WERI-Rb-1 (cell line): ENCODE measurements around the gene INPP4B.

Experiments
- DNase-seq: peaks from one replicate; pipeline ENCODE4 v3.0.0-alpha.2; 2020
- H3K27ac ChIP-seq: fragments of 250-450 bp; sonication (Bioruptor Pico); 2 replicates; pipeline ENCODE4 v1.5.1; 2020; ENCODE audit warnings: mild to moderate bottlenecking, moderate library complexity
- H3K27me3 ChIP-seq: fragments of 250-450 bp; sonication (Bioruptor Pico); 2 replicates; pipeline ENCODE4 v1.5.1; 2021; ENCODE audit warnings: mild to moderate bottlenecking, low read depth, moderate library complexity; ENCODE audit not compliant: insufficient read depth, severe bottlenecking
- H3K36me3 ChIP-seq: fragments of 250-450 bp; sonication (Bioruptor Pico); 2 replicates; pipeline ENCODE4 v1.5.1; 2020; ENCODE audit warnings: mild to moderate bottlenecking, moderate library complexity
- H3K4me3 ChIP-seq: 2 replicates; pipeline ENCODE4 v1.5.1; 2011; ENCODE audit warnings: low read depth, mild to moderate bottlenecking, control low read depth, low read length
- H3K9me3 ChIP-seq: fragments of 250-450 bp; sonication (Bioruptor Pico); 2 replicates; pipeline ENCODE4 v1.5.1; 2021; ENCODE audit warnings: mild to moderate bottlenecking, moderate library complexity; ENCODE audit not compliant: severe bottlenecking
- TF ChIP-seq, protein P1 (sequence below): IDR thresholded peaks from 2 replicates; pipeline ENCODE4 v1.5.1; 2011; ENCODE audit warnings: low read depth, mild to moderate bottlenecking, control low read depth, inconsistent platforms, low read length

The INPP4B gene

DNA sequence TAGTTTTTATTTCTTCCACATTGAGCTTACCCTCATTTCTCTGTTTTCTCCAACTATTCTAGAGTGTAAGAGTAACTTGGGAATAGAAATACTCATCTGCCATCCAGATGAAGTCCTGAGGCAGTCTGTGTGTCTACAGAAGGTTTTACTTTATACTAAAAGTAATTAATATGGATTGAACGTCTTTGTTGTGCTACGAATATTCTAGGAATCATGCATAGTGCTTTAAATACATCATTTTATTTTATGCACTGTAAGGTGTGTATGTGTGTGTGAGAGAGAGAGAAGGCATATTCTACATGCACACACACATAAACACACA is 305.7 kb downstream of the INPP4B start:
- no peaks in the 10 kb centered on the region for H3K9me3 ChIP-seq
- H3K36me3 ChIP-seq, result no peaks in the 10 kb centered on the region
- DNase-seq, result no peak
- no peaks in the 10 kb centered on the region for H3K27me3 ChIP-seq
- H3K27ac ChIP-seq, result no peak overlapping the region
- H3K4me3 ChIP-seq, result no peak overlapping the region
- TF ChIP-seq, protein P1, sequence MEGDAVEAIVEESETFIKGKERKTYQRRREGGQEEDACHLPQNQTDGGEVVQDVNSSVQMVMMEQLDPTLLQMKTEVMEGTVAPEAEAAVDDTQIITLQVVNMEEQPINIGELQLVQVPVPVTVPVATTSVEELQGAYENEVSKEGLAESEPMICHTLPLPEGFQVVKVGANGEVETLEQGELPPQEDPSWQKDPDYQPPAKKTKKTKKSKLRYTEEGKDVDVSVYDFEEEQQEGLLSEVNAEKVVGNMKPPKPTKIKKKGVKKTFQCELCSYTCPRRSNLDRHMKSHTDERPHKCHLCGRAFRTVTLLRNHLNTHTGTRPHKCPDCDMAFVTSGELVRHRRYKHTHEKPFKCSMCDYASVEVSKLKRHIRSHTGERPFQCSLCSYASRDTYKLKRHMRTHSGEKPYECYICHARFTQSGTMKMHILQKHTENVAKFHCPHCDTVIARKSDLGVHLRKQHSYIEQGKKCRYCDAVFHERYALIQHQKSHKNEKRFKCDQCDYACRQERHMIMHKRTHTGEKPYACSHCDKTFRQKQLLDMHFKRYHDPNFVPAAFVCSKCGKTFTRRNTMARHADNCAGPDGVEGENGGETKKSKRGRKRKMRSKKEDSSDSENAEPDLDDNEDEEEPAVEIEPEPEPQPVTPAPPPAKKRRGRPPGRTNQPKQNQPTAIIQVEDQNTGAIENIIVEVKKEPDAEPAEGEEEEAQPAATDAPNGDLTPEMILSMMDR, result no peak

DNA sequence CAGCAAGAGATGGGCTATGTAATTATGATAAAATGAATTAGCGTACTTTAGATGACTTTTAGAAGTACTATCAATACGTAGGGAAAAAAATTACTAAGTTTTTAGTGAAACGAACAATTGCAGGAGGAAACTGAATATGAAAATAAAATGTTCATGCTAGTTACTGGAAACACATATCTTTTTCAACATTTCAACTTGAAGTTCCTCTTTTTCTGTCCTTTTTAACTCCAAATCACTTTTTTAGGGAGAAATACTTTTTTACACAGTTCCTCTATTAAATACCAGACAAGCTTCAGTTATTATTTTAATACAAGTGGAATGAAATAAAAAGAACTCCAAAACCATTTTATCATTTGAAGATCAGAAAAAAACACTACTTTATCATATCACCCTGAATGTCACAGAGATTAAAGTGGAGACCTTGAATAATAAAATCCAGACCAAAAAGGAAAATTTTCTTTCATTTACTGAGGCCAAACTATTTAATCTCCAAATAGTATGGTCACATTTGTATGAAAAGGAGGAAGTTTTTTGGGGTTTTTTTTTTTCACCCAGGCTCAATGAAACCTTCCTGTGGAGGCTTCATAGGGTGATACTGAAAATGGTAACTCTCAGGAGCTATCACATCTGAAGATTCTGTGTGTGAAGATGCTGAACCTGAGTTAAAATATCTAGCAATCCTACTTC is 306.2 kb downstream of the INPP4B start:
- H3K36me3 ChIP-seq, result no peaks in the 10 kb centered on the region
- no peak overlapping the region for H3K27ac ChIP-seq
- TF ChIP-seq, protein P1, result no peak
- DNase-seq, result no peak
- no peaks in the 10 kb centered on the region for H3K27me3 ChIP-seq
- H3K9me3 ChIP-seq, result no peaks in the 10 kb centered on the region
- H3K4me3 ChIP-seq, result no peak overlapping the region

DNA sequence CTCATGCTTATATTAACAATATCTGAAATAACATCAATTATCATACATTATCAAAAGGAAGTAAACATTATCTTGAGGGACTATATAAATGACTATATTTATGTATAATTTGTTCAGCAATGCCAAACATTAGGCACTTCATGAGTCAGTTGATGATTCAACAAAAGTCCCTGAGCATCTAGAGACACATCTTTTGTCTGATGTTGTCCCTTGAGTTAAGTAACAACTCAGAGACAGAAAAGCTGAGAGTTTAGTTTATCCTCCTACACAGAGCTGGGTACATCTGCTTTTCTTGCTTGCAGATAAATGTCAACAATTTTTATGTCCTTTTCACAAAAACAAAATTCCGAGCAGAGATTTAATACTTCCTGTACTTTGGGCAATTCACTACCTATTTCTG is 311.1 kb downstream of the INPP4B start:
- Histone ChIP-seq H3K27me3 (no peaks in the 10 kb centered on the region), H3K4me3 (no peak overlapping the region), H3K36me3 (no peaks in the 10 kb centered on the region), H3K27ac (no peak overlapping the region), H3K9me3 (no peaks in the 10 kb centered on the region)
- TF ChIP-seq, protein P1, result no peak
- DNase-seq, result no peak

DNA sequence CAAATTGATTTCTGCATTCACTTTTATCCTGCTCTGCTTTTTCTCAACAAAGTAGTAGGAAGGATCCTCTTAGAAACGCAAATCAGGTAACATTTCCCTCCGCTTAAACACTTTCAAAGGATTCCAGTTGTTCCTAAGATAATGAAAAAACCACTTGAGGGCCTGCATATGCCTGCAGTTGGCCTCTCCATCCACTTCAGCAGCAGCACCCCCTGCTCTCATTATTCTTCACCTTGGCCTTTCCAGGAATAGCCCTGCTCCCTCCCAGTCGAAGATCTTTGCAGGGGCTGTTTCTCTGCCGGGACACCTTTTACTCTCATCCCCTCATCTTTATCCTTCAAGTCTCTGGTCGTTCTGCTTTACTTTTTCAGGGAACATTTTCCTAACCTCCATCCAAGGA is 314.0 kb downstream of the INPP4B start:
- H3K27me3 ChIP-seq, result no peaks in the 10 kb centered on the region
- no peak overlapping the region for H3K4me3 ChIP-seq
- no peaks in the 10 kb centered on the region for H3K9me3 ChIP-seq
- no peak for DNase-seq
- H3K27ac ChIP-seq, result no peak overlapping the region
- no peaks in the 10 kb centered on the region for H3K36me3 ChIP-seq
- TF ChIP-seq, protein P1, result no peak

DNA sequence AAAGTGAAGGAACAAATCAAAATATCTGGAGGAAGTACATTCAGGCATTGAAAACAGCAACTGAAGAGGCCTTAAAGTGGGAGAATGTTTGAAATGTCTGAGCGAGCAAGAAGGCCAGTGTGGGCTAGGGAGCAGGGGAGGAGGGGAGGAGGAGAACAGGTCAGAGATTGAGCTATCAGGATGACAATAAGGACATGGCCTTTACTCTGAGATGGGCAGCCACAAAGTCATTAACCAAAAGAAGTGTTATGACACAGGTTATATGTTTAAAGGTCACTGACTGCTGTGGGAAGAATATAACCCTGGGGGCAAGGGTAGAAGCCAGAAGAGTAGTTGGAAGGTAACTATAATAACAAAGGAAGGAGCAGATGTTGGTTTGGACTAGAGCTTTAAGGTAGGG is 315.4 kb downstream of the INPP4B start:
- no peak for DNase-seq
- H3K27me3 ChIP-seq, result no peaks in the 10 kb centered on the region
- H3K9me3 ChIP-seq, result no peaks in the 10 kb centered on the region
- H3K27ac ChIP-seq, result no peak overlapping the region
- no peaks in the 10 kb centered on the region for H3K36me3 ChIP-seq
- TF ChIP-seq, protein P1, result no peak
- no peak overlapping the region for H3K4me3 ChIP-seq

DNA sequence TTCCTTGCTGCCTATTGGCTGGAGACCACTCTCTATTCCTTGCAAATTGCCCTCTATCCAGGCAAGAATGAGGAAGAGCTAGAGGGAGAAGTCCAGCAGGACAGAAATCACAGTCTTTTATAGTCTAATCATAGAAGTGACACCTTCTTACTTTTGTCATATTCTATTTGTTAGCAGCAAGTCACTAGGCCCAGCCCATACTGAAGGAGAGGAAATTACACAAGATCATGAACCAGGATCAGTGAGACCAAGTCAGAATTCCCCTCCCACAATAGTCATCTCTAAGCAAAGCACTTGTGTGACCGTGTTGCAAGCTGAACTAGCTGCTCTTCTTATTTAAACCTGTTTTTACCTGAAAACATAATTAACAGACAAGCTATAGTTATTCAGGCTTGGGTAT is 317.7 kb downstream of the INPP4B start:
- H3K9me3 ChIP-seq, result no peaks in the 10 kb centered on the region
- H3K36me3 ChIP-seq, result no peaks in the 10 kb centered on the region
- H3K27me3 ChIP-seq, result no peaks in the 10 kb centered on the region
- no peak overlapping the region for H3K4me3 ChIP-seq
- TF ChIP-seq, protein P1, result no peak
- H3K27ac ChIP-seq, result no peak overlapping the region
- no peak for DNase-seq
